ENCODE data around the gene LYPD6B.

The LYPD6B gene

GRCh38 chr2:149119368-149119767 is 80.9 kb downstream of the LYPD6B start:
- Histone ChIP-seq H3K4me3 (ENCODE audit: low read length) (no peak overlapping the region), H3K4me2 (ENCODE audit: low read length) (no peak overlapping the region), H3K4ac (ENCODE audit: low read depth, low read length) (no peak overlapping the region), H3K56ac (ENCODE audit: low read length) (no peak overlapping the region), H2AK5ac (ENCODE audit: low read length) (no peak overlapping the region), H4K8ac (ENCODE audit: low read depth, low read length) (no peak overlapping the region), H3K27ac (ENCODE audit: low read depth, low read length) (no peak overlapping the region), H4K5ac (ENCODE audit: low read length) (no peak overlapping the region), H2BK15ac (replicated peaks; ENCODE audit: low read depth) (no peak overlapping the region), H3K36me3 (ENCODE audit: control insufficient read depth, insufficient read depth, low read length) (no peaks in the 10 kb centered on the region), H3K4me1 (ENCODE audit: control insufficient read depth, low read depth, low read length) (no peaks in the 10 kb centered on the region), H3K9ac (ENCODE audit: low read length) (no peak overlapping the region), H3K27me3 (ENCODE audit: insufficient read depth, low read length, poor library complexity) (no peaks in the 10 kb centered on the region), H2BK120ac (ENCODE audit: low read depth, low read length) (no peak overlapping the region), H2BK5ac (ENCODE audit: low read length) (no peak overlapping the region), H3K23ac (ENCODE audit: low read length) (no peak overlapping the region), H3K18ac (ENCODE audit: low read length) (no peak overlapping the region), H3K79me2 (ENCODE audit: control insufficient read depth, insufficient read depth, low read length) (no peaks in the 10 kb centered on the region), H3K79me1 (ENCODE audit: low read length) (no peaks in the 10 kb centered on the region)
- no peak for DNase-seq
- no CpG with 5 or more reads among the region's 6 CpGs for whole genome bisulfite sequencing (ENCODE audit: extremely low coverage, insufficient coverage, low lambda C conversion rate)

GRCh38 chr2:149122516-149122915 is 84.0 kb downstream of the LYPD6B start:
- H3K4ac ChIP-seq (ENCODE audit: low read depth, low read length): no peak overlapping the region
- H3K27ac ChIP-seq (ENCODE audit: low read depth, low read length): no peak overlapping the region
- H3K79me1 ChIP-seq (ENCODE audit: low read length): no peaks in the 10 kb centered on the region
- no peak overlapping the region for H3K4me2 ChIP-seq (ENCODE audit: low read length)
- no peak for DNase-seq
- no CpG with 5 or more reads among the region's 2 CpGs for WGBS (ENCODE audit: extremely low coverage, insufficient coverage, low lambda C conversion rate)
- H3K79me2 ChIP-seq (ENCODE audit: control insufficient read depth, insufficient read depth, low read length): no peaks in the 10 kb centered on the region
- no peak overlapping the region for H4K5ac ChIP-seq (ENCODE audit: low read length)
- H3K23ac ChIP-seq (ENCODE audit: low read length): no peak overlapping the region
- no peak overlapping the region for H3K18ac ChIP-seq (ENCODE audit: low read length)
- no peak overlapping the region for H4K8ac ChIP-seq (ENCODE audit: low read depth, low read length)
- no peak overlapping the region for H2AK5ac ChIP-seq (ENCODE audit: low read length)
- H3K4me3 ChIP-seq (ENCODE audit: low read length): no peak overlapping the region
- H3K56ac ChIP-seq (ENCODE audit: low read length): no peak overlapping the region
- H2BK5ac ChIP-seq (ENCODE audit: low read length): no peak overlapping the region
- no peak overlapping the region for H2BK15ac ChIP-seq (replicated peaks; ENCODE audit: low read depth)
- H2BK120ac ChIP-seq (ENCODE audit: low read depth, low read length): no peak overlapping the region
- H3K36me3 ChIP-seq (ENCODE audit: control insufficient read depth, insufficient read depth, low read length): no peaks in the 10 kb centered on the region
- peaks cover 8% of the 10 kb centered on the region for H3K4me1 ChIP-seq (ENCODE audit: control insufficient read depth, low read depth, low read length)
- no peaks in the 10 kb centered on the region for H3K27me3 ChIP-seq (ENCODE audit: insufficient read depth, low read length, poor library complexity)
- H3K9ac ChIP-seq (ENCODE audit: low read length): no peak overlapping the region

DNA sequence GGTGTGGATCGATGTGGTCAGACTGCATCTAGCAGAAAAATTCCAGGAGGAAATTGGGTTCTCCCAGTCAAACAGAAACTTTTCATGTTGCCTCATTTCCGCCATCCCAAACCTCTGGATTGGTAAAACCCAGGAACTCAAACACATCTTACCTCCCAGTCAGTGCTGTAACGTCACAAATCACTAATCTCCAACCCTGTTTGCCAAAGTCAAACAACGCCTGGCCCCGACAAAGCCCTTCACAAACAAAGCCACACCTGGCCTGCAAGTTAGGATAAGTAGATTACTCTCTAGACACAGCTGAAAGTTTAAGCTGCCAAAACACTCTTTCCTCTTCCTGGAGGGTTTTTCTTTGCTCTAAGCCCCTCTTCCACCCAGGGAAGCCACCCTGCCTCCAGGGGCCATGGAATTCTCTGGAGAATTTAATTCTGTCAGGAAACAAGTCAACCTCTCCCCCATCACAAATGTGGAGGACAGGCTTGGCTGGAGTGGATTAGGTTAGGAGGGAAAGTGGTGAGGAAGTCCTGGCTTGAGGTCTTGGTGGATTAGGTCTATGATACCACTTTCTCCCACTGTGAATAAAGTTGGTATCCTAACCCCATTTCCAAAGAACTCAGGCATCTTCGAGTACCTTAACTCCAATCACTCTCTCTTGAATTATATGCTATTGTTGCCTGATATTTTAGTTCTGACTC is 86.7 kb downstream of the LYPD6B start:
- DNase-seq: peak; percentile 90
- Histone ChIP-seq H2BK15ac (replicated peaks; ENCODE audit: low read depth) (no peak overlapping the region), H2BK120ac (ENCODE audit: low read depth, low read length) (no peak overlapping the region), H3K79me2 (ENCODE audit: control insufficient read depth, insufficient read depth, low read length) (no peaks in the 10 kb centered on the region), H3K4ac (ENCODE audit: low read depth, low read length) (no peak overlapping the region), H3K56ac (ENCODE audit: low read length) (no peak overlapping the region), H3K27ac (ENCODE audit: low read depth, low read length) (no peak overlapping the region), H3K9ac (ENCODE audit: low read length) (no peak overlapping the region), H3K4me1 (ENCODE audit: control insufficient read depth, low read depth, low read length) (peaks cover 8% of the 10 kb centered on the region), H4K8ac (ENCODE audit: low read depth, low read length) (no peak overlapping the region), H3K36me3 (ENCODE audit: control insufficient read depth, insufficient read depth, low read length) (no peaks in the 10 kb centered on the region), H3K4me3 (ENCODE audit: low read length) (no peak overlapping the region), H3K79me1 (ENCODE audit: low read length) (no peaks in the 10 kb centered on the region), H3K23ac (ENCODE audit: low read length) (no peak overlapping the region), H2BK5ac (ENCODE audit: low read length) (no peak overlapping the region), H4K5ac (ENCODE audit: low read length) (no peak overlapping the region), H3K18ac (ENCODE audit: low read length) (no peak overlapping the region), H3K4me2 (ENCODE audit: low read length) (no peak overlapping the region), H2AK5ac (ENCODE audit: low read length) (no peak overlapping the region), H3K27me3 (ENCODE audit: insufficient read depth, low read length, poor library complexity) (no peaks in the 10 kb centered on the region)
- no CpG with 5 or more reads among the region's 6 CpGs for WGBS (ENCODE audit: extremely low coverage, insufficient coverage, low lambda C conversion rate)

GRCh38 chr2:149129433-149129832 is 90.9 kb downstream of the LYPD6B start:
- no peak overlapping the region for H3K4me3 ChIP-seq (ENCODE audit: low read length)
- H4K8ac ChIP-seq (ENCODE audit: low read depth, low read length): no peak overlapping the region
- H3K27ac ChIP-seq (ENCODE audit: low read depth, low read length): no peak overlapping the region
- H2BK120ac ChIP-seq (ENCODE audit: low read depth, low read length): no peak overlapping the region
- no peak overlapping the region for H3K9ac ChIP-seq (ENCODE audit: low read length)
- H3K36me3 ChIP-seq (ENCODE audit: control insufficient read depth, insufficient read depth, low read length): no peaks in the 10 kb centered on the region
- H2BK15ac ChIP-seq (replicated peaks; ENCODE audit: low read depth): no peak overlapping the region
- H3K79me2 ChIP-seq (ENCODE audit: control insufficient read depth, insufficient read depth, low read length): no peaks in the 10 kb centered on the region
- no peak overlapping the region for H3K4ac ChIP-seq (ENCODE audit: low read depth, low read length)
- H3K4me2 ChIP-seq (ENCODE audit: low read length): no peak overlapping the region
- no peak overlapping the region for H3K23ac ChIP-seq (ENCODE audit: low read length)
- no peak for DNase-seq
- WGBS (ENCODE audit: extremely low coverage, insufficient coverage, low lambda C conversion rate): no CpG with 5 or more reads among the region's 2 CpGs
- H3K79me1 ChIP-seq (ENCODE audit: low read length): no peaks in the 10 kb centered on the region
- no peak overlapping the region for H2BK5ac ChIP-seq (ENCODE audit: low read length)
- no peaks in the 10 kb centered on the region for H3K27me3 ChIP-seq (ENCODE audit: insufficient read depth, low read length, poor library complexity)
- H4K5ac ChIP-seq (ENCODE audit: low read length): no peak overlapping the region
- peaks cover 8% of the 10 kb centered on the region for H3K4me1 ChIP-seq (ENCODE audit: control insufficient read depth, low read depth, low read length)
- H3K18ac ChIP-seq (ENCODE audit: low read length): no peak overlapping the region
- no peak overlapping the region for H3K56ac ChIP-seq (ENCODE audit: low read length)
- no peak overlapping the region for H2AK5ac ChIP-seq (ENCODE audit: low read length)

DNA sequence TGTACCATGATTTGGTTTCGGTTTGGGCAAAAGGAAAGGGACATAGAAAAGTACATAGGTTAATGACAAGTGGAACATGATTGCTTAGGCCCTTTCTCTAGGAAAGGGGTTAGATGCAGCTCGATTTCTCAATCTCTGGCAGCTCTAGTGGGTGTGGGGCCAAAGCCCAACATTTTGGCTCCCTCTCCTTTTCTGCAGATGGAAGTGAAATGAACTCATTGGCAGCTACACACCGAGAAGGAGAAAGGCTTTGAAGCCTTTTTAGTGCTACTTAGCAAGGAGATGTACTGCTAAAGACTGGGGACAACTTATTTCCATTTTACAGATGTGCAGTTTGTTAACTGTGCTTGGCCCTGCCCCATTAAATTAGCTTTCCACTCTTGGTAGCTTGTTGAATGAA is 93.8 kb downstream of the LYPD6B start:
- Histone ChIP-seq H3K4me1 (ENCODE audit: control insufficient read depth, low read depth, low read length) (no peaks in the 10 kb centered on the region), H4K8ac (ENCODE audit: low read depth, low read length) (no peak overlapping the region), H3K79me2 (ENCODE audit: control insufficient read depth, insufficient read depth, low read length) (no peaks in the 10 kb centered on the region), H3K9ac (ENCODE audit: low read length) (no peak overlapping the region), H3K4me2 (ENCODE audit: low read length) (no peak overlapping the region), H3K27me3 (ENCODE audit: insufficient read depth, low read length, poor library complexity) (no peaks in the 10 kb centered on the region), H2BK5ac (ENCODE audit: low read length) (no peak overlapping the region), H3K27ac (ENCODE audit: low read depth, low read length) (no peak overlapping the region), H3K4me3 (ENCODE audit: low read length) (no peak overlapping the region), H3K36me3 (ENCODE audit: control insufficient read depth, insufficient read depth, low read length) (no peaks in the 10 kb centered on the region), H2BK120ac (ENCODE audit: low read depth, low read length) (no peak overlapping the region), H2AK5ac (ENCODE audit: low read length) (no peak overlapping the region), H3K4ac (ENCODE audit: low read depth, low read length) (no peak overlapping the region), H3K18ac (ENCODE audit: low read length) (no peak overlapping the region), H4K5ac (ENCODE audit: low read length) (no peak overlapping the region), H3K23ac (ENCODE audit: low read length) (no peak overlapping the region), H2BK15ac (replicated peaks; ENCODE audit: low read depth) (no peak overlapping the region), H3K56ac (ENCODE audit: low read length) (no peak overlapping the region), H3K79me1 (ENCODE audit: low read length) (no peaks in the 10 kb centered on the region)
- no CpG with 5 or more reads among the region's 3 CpGs for WGBS (ENCODE audit: extremely low coverage, insufficient coverage, low lambda C conversion rate)
- DNase-seq: no peak

DNA sequence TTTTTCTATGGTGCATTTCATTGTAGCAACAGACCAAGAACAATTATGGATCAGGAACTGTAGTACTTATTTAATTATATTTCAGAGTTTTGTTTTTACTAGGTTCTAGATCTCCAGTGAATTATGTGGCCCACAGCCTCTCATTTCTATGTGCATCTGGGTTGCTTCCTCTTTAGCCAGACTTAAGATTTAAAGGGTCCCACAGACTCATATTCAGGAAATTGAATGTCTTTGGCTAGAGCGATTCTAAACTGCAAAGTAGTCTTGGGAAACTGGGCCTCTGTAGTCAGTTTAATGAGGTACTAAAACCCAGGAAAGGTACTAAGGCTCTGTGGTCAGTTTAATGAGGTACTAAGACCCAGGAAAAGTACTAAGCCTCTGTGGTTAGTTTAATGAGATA is 94.4 kb downstream of the LYPD6B start:
- no peak for DNase-seq
- WGBS (ENCODE audit: extremely low coverage, insufficient coverage, low lambda C conversion rate): no CpG with 5 or more reads among the region's 1 CpG

More for the DNA sequence above, 94.4 kb downstream of the LYPD6B start:
- H3K4ac ChIP-seq (ENCODE audit: low read depth, low read length): no peak overlapping the region
- no peak overlapping the region for H3K4me2 ChIP-seq (ENCODE audit: low read length)
- no peak overlapping the region for H4K5ac ChIP-seq (ENCODE audit: low read length)
- no peak overlapping the region for H2AK5ac ChIP-seq (ENCODE audit: low read length)
- H3K56ac ChIP-seq (ENCODE audit: low read length): no peak overlapping the region
- no peak overlapping the region for H3K4me3 ChIP-seq (ENCODE audit: low read length)
- H2BK5ac ChIP-seq (ENCODE audit: low read length): no peak overlapping the region
- H3K18ac ChIP-seq (ENCODE audit: low read length): no peak overlapping the region
- no peak overlapping the region for H3K9ac ChIP-seq (ENCODE audit: low read length)
- H3K79me1 ChIP-seq (ENCODE audit: low read length): no peaks in the 10 kb centered on the region
- no peak overlapping the region for H3K27ac ChIP-seq (ENCODE audit: low read depth, low read length)
- no peaks in the 10 kb centered on the region for H3K4me1 ChIP-seq (ENCODE audit: control insufficient read depth, low read depth, low read length)
- H2BK15ac ChIP-seq (replicated peaks; ENCODE audit: low read depth): no peak overlapping the region
- no peaks in the 10 kb centered on the region for H3K79me2 ChIP-seq (ENCODE audit: control insufficient read depth, insufficient read depth, low read length)
- H4K8ac ChIP-seq (ENCODE audit: low read depth, low read length): no peak overlapping the region
- no peak overlapping the region for H3K23ac ChIP-seq (ENCODE audit: low read length)
- no peaks in the 10 kb centered on the region for H3K36me3 ChIP-seq (ENCODE audit: control insufficient read depth, insufficient read depth, low read length)
- no peak overlapping the region for H2BK120ac ChIP-seq (ENCODE audit: low read depth, low read length)
- H3K27me3 ChIP-seq (ENCODE audit: insufficient read depth, low read length, poor library complexity): no peaks in the 10 kb centered on the region
